GM12891 (cell line): ENCODE results near the gene HS6ST3.

Experiments
- POLR2A ChIP-seq: IDR thresholded peaks from 2 replicates; pipeline ENCODE4 v1.6.1; 2011; ENCODE audit warnings: low read depth, low read length, control low read depth
- POLR2AphosphoS5 ChIP-seq: IDR thresholded peaks from 2 replicates; pipeline ENCODE4 v1.6.1; 2011; ENCODE audit warnings: low read depth, low read length, control low read depth
- POU2F2 ChIP-seq: IDR thresholded peaks from 2 replicates; pipeline ENCODE4 v1.6.1; 2011; ENCODE audit warnings: low read depth, mild to moderate bottlenecking, control low read depth, low read length, moderate library complexity
- SPI1 ChIP-seq: IDR thresholded peaks from 2 replicates; pipeline ENCODE4 v1.6.1; 2011; ENCODE audit warnings: low read depth, low read length, control low read depth
- TAF1 ChIP-seq: IDR thresholded peaks from 2 replicates; pipeline ENCODE4 v1.6.1; 2011; ENCODE audit warnings: low read depth, low read length, control low read depth

- TF ChIP-seq POLR2A, result no peak
- TF ChIP-seq POLR2AphosphoS5, result no peak
- no peak for TF ChIP-seq SPI1
- TF ChIP-seq TAF1, result no peak
- TF ChIP-seq POU2F2, result no peak
Observed at GRCh38 chr13:96680898-96681297, 591.0 kb downstream of the HS6ST3 start.
